GM21737 (cell line): ENCODE results near the gene DMRT2.

Experiments used
- ATAC-seq: cut with Tn5 transposase; IDR thresholded peaks from one replicate; pipeline ENCODE4 v1.9.1; 2021; ENCODE audit warnings: mild to moderate bottlenecking, moderate library complexity; ENCODE audit not compliant: unreplicated experiment

The DMRT2 gene

GRCh38 chr9:1046639-1047572, 3.3 kb upstream of the DMRT2 start:
- no peak for ATAC-seq

GRCh38 chr9:1047591-1048230, 2.4 kb upstream of the DMRT2 start:
- ATAC-seq: no peak

- ATAC-seq: no peak
Observed at GRCh38 chr9:1048231-1048619, 1.9 kb upstream of the DMRT2 start.

GRCh38 chr9:1048811-1049210, 1.3 kb upstream of the DMRT2 start:
- ATAC-seq: no peak

GRCh38 chr9:1049641-1050040, 516 bp upstream of the DMRT2 start:
- no peak for ATAC-seq

- no peak for ATAC-seq
Observed at GRCh38 chr9:1051210-1051583, 1.0 kb downstream of the DMRT2 start.

- ATAC-seq: no peak
Observed at GRCh38 chr9:1051584-1052275, 1.6 kb downstream of the DMRT2 start.

GRCh38 chr9:1052365-1053281, 2.5 kb downstream of the DMRT2 start:
- ATAC-seq: no peak

GRCh38 chr9:1053282-1053621, 3.1 kb downstream of the DMRT2 start:
- ATAC-seq: no peak

GRCh38 chr9:1053986-1054425, 3.8 kb downstream of the DMRT2 start:
- no peak for ATAC-seq

- ATAC-seq: no peak
Observed at GRCh38 chr9:1055166-1055565, 5.0 kb downstream of the DMRT2 start.

GRCh38 chr9:1057910-1058309, 7.8 kb downstream of the DMRT2 start:
- no peak for ATAC-seq

- no peak for ATAC-seq
Observed at GRCh38 chr9:1058826-1059487, 8.8 kb downstream of the DMRT2 start.

- no peak for ATAC-seq
Observed at GRCh38 chr9:1065130-1065529, 15.0 kb downstream of the DMRT2 start.

- ATAC-seq: no peak
Observed at GRCh38 chr9:1070692-1071091, 20.5 kb downstream of the DMRT2 start.

GRCh38 chr9:1071730-1072129, 21.6 kb downstream of the DMRT2 start:
- ATAC-seq: no peak

GRCh38 chr9:1073497-1073896, 23.3 kb downstream of the DMRT2 start:
- ATAC-seq: no peak

- ATAC-seq: no peak
Observed at GRCh38 chr9:1077616-1078015, 27.5 kb downstream of the DMRT2 start.

- ATAC-seq: no peak
Observed at GRCh38 chr9:1083325-1083913, 33.3 kb downstream of the DMRT2 start.

GRCh38 chr9:1085086-1085485, 34.9 kb downstream of the DMRT2 start:
- no peak for ATAC-seq
